Endothelial cell (in vitro differentiated cells): ENCODE results near the gene KDM2A. TPM values are rescaled to one million over a fixed set of nuclear protein-coding genes. Genes with fewer than 3 reads are reported as not detected.

Experiments used
- DNase-seq: peaks from one replicate; pipeline ENCODE4 v3.0.0; 2021; ENCODE audit warnings: low spot score
- H3K27ac Mint-ChIP-seq: one replicate; pipeline ENCODE4 v1.8.0; 2021; ENCODE audit warnings: mixed read lengths, inconsistent platforms; ENCODE audit not compliant: unreplicated experiment
- H3K27me3 Mint-ChIP-seq: one replicate; pipeline ENCODE4 v1.8.0; 2021; ENCODE audit warnings: mild to moderate bottlenecking, moderate library complexity, mixed read lengths, inconsistent platforms; ENCODE audit not compliant: unreplicated experiment
- H3K36me3 Mint-ChIP-seq: one replicate; pipeline ENCODE4 v1.8.0; 2021; ENCODE audit warnings: mild to moderate bottlenecking, low read depth, mixed read lengths, inconsistent platforms; ENCODE audit not compliant: unreplicated experiment
- H3K4me1 Mint-ChIP-seq: one replicate; pipeline ENCODE4 v1.8.0; 2021; ENCODE audit warnings: mild to moderate bottlenecking, mixed read lengths, inconsistent platforms; ENCODE audit not compliant: unreplicated experiment
- H3K4me3 Mint-ChIP-seq: one replicate; pipeline ENCODE4 v1.8.0; 2021; ENCODE audit warnings: mild to moderate bottlenecking, mixed read lengths, inconsistent platforms; ENCODE audit not compliant: unreplicated experiment
- H3K9me3 Mint-ChIP-seq: one replicate; pipeline ENCODE4 v1.8.0; 2021; ENCODE audit warnings: mixed read lengths, inconsistent platforms; ENCODE audit not compliant: unreplicated experiment
- CTCF ChIP-seq: fragments of 200-600 bp; sonication (generic); IDR thresholded peaks from one replicate; pipeline ENCODE4 v1.5.0; 2021; ENCODE audit warnings: antibody characterized with exemption; ENCODE audit not compliant: unreplicated experiment
- total RNA-seq: library from RNA; stranded (reverse); fragmentation: NEBNext Ultra II Directional; extraction: Animal tissue kit (Norgen Biotek cat#: 25700); gene quantifications from one replicate; pipeline ENCODE4 v1.2.1, GENCODE V29; 2021; ENCODE audit not compliant: unreplicated experiment

The KDM2A gene
- total RNA-seq, 1 donor from 2014 or later: 76.9 TPM

- Mint-ChIP-seq H3K36me3 (peaks cover 30% of the 10 kb centered on the region), H3K4me3 (peak overlapping the region; percentile 99), H3K27ac (peak overlapping the region; percentile 100), H3K4me1 (peaks cover 39% of the 10 kb centered on the region), H3K27me3 (peaks cover 18% of the 10 kb centered on the region), H3K9me3 (no peaks in the 10 kb centered on the region)
- no peak for TF ChIP-seq CTCF
- DNase-seq: peak; percentile 62
Observed at GRCh38 chr11:67240576-67241389, 121.7 kb downstream of the KDM2A start.

- peaks cover 39% of the 10 kb centered on the region for H3K4me1 Mint-ChIP-seq
- no peak for TF ChIP-seq CTCF
Observed at GRCh38 chr11:67242548-67242947, 123.5 kb downstream of the KDM2A start.

GRCh38 chr11:67243051-67243450, 124.0 kb downstream of the KDM2A start:
- Mint-ChIP-seq H3K27ac (peak overlapping the region; percentile 64), H3K27me3 (peaks cover 18% of the 10 kb centered on the region), H3K9me3 (no peaks in the 10 kb centered on the region), H3K4me1 (peaks cover 39% of the 10 kb centered on the region), H3K4me3 (peak overlapping the region; percentile 65), H3K36me3 (peaks cover 43% of the 10 kb centered on the region)
- DNase-seq: no peak
- no peak for TF ChIP-seq CTCF

More at GRCh38 chr11:67242548-67242947, 123.5 kb downstream of the KDM2A start:
- Mint-ChIP-seq H3K27me3 (peaks cover 18% of the 10 kb centered on the region), H3K9me3 (no peaks in the 10 kb centered on the region), H3K27ac (peak overlapping the region; percentile 64), H3K36me3 (peaks cover 40% of the 10 kb centered on the region), H3K4me3 (peak overlapping the region; percentile 65)
- DNase-seq: no peak

GRCh38 chr11:67245046-67245445, 126.0 kb downstream of the KDM2A start:
- Mint-ChIP-seq H3K4me3 (peak overlapping the region; percentile 2), H3K9me3 (no peaks in the 10 kb centered on the region), H3K27ac (no peak overlapping the region), H3K36me3 (peaks cover 55% of the 10 kb centered on the region), H3K4me1 (peaks cover 27% of the 10 kb centered on the region), H3K27me3 (peaks cover 11% of the 10 kb centered on the region)
- no peak for TF ChIP-seq CTCF
- DNase-seq: no peak

GRCh38 chr11:67247946-67248550, 129.0 kb downstream of the KDM2A start:
- Mint-ChIP-seq H3K9me3 (no peaks in the 10 kb centered on the region), H3K27me3 (peaks cover 3% of the 10 kb centered on the region)

More at GRCh38 chr11:67247946-67248550, 129.0 kb downstream of the KDM2A start:
- no peak for TF ChIP-seq CTCF
- DNase-seq: no peak
- peak overlapping the region; percentile 40 for H3K4me3 Mint-ChIP-seq
- peaks cover 6% of the 10 kb centered on the region for H3K4me1 Mint-ChIP-seq
- H3K36me3 Mint-ChIP-seq: peaks cover 65% of the 10 kb centered on the region
- H3K27ac Mint-ChIP-seq: no peak overlapping the region
